ENCODE data around the gene NFATC3.
A peak's percentile ranks its signal among the peaks of the same experiment; 100 is the strongest.

NFATC3 gene

GRCh38 chr16:68194251-68194650, 109.1 kb downstream of the NFATC3 start:
- no peak for DNase-seq (ENCODE audit: extremely low spot score)
- ChIA-PET CTCF (no interaction called here), POLR2A (no interaction called here)
- TF ChIP-seq PKNOX1 (IDR thresholded peaks at IDR 0.05) = no peak
- TF ChIP-seq SUZ12 (IDR thresholded peaks at IDR 0.05) = no peak
- TF ChIP-seq ARNT (IDR thresholded peaks at IDR 0.05) = no peak
- no peak for TF ChIP-seq FOXK2 (IDR thresholded peaks at IDR 0.05)
- no peak for TF ChIP-seq LEF1 (IDR thresholded peaks at IDR 0.05; ENCODE audit: borderline replicate concordance)
- TF ChIP-seq ELF4 (IDR thresholded peaks at IDR 0.05) = no peak
- no peak for TF ChIP-seq CTBP1 (IDR thresholded peaks at IDR 0.05; ENCODE audit: borderline replicate concordance)
- no peak for TF ChIP-seq NFRKB (IDR thresholded peaks at IDR 0.05)
- TF ChIP-seq SP1 (IDR thresholded peaks at IDR 0.05) = no peak
- no peak for TF ChIP-seq TARDBP (IDR thresholded peaks at IDR 0.05)
- TF ChIP-seq L3MBTL2 (conservative IDR thresholded peaks at IDR 0.05) = no peak
- TF ChIP-seq FOXA1 (IDR thresholded peaks at IDR 0.05) = no peak

- TF ChIP-seq CTBP1 (IDR thresholded peaks at IDR 0.05; ENCODE audit: borderline replicate concordance) = no peak
- no peak for TF ChIP-seq NFRKB (IDR thresholded peaks at IDR 0.05)
- POLR2A ChIA-PET = no interaction called here
- CTCF ChIA-PET = no interaction called here
- DNase-seq (ENCODE audit: extremely low spot score) = no peak
These were observed 112.1 kb downstream of the NFATC3 start for GRCh38 chr16:68197250-68197649.

- POLR2A ChIA-PET = interaction anchor here (0.7 to 1.8 kb wide), 2 partner anchors 17 to 116 kb away, joined by 3 to 5 read pairs; no protein-coding TSS in a partner anchor
- CTCF ChIA-PET = interaction anchor here (1.3 to 1.5 kb wide), 2 partner anchors 106 to 107 kb away, joined by 3 to 4 read pairs; no protein-coding TSS in a partner anchor
- TF ChIP-seq PKNOX1 (IDR thresholded peaks at IDR 0.05) = 0 out of 2 replicates have a peak, but pooled peaks have one; percentile 39
- TF ChIP-seq HDGF (IDR thresholded peaks at IDR 0.05; ENCODE audit: borderline replicate concordance) = no peak
These were observed 115.1 kb downstream of the NFATC3 start for GRCh38 chr16:68200088-68200783.

GRCh38 chr16:68202091-68202519, 116.9 kb downstream of the NFATC3 start:
- no peak for TF ChIP-seq ARNT (IDR thresholded peaks at IDR 0.05)
- TF ChIP-seq SUZ12 (IDR thresholded peaks at IDR 0.05) = no peak
- TF ChIP-seq HDGF (IDR thresholded peaks at IDR 0.05; ENCODE audit: borderline replicate concordance) = no peak
- no peak for TF ChIP-seq L3MBTL2 (conservative IDR thresholded peaks at IDR 0.05)
- no peak for TF ChIP-seq LEF1 (IDR thresholded peaks at IDR 0.05; ENCODE audit: borderline replicate concordance)
- TF ChIP-seq SP1 (IDR thresholded peaks at IDR 0.05) = no peak
- TF ChIP-seq ZNF384 (IDR thresholded peaks at IDR 0.05) = no peak
- no peak for TF ChIP-seq NFRKB (IDR thresholded peaks at IDR 0.05)
- no peak for TF ChIP-seq CTBP1 (IDR thresholded peaks at IDR 0.05; ENCODE audit: borderline replicate concordance)
- TF ChIP-seq PKNOX1 (IDR thresholded peaks at IDR 0.05) = no peak
- no peak for TF ChIP-seq FOXA1 (IDR thresholded peaks at IDR 0.05)
- ChIA-PET POLR2A (no interaction called here), CTCF (interaction anchor here (0.6 kb wide), 1 partner anchor 1047 kb away, joined by 3 read pairs; no protein-coding TSS in a partner anchor)
- DNase-seq (ENCODE audit: extremely low spot score) = peak; percentile 10

More at GRCh38 chr16:68200088-68200783, 115.1 kb downstream of the NFATC3 start:
- peak; percentile 15 for DNase-seq (ENCODE audit: extremely low spot score)

- CTCF ChIA-PET = no interaction called here
- no peak for TF ChIP-seq TARDBP (IDR thresholded peaks at IDR 0.05)
- no peak for TF ChIP-seq FOXK2 (IDR thresholded peaks at IDR 0.05)
- no peak for TF ChIP-seq FOXM1 (IDR thresholded peaks at IDR 0.05; ENCODE audit: borderline replicate concordance)
- TF ChIP-seq ELF4 (IDR thresholded peaks at IDR 0.05) = no peak
- TF ChIP-seq L3MBTL2 (conservative IDR thresholded peaks at IDR 0.05) = no peak
- TF ChIP-seq NFRKB (IDR thresholded peaks at IDR 0.05) = no peak
- TF ChIP-seq SUZ12 (IDR thresholded peaks at IDR 0.05) = no peak
- TF ChIP-seq CTBP1 (IDR thresholded peaks at IDR 0.05; ENCODE audit: borderline replicate concordance) = no peak
- no peak for TF ChIP-seq HDGF (IDR thresholded peaks at IDR 0.05; ENCODE audit: borderline replicate concordance)
- no peak for TF ChIP-seq LEF1 (IDR thresholded peaks at IDR 0.05; ENCODE audit: borderline replicate concordance)
- TF ChIP-seq BHLHE40 (IDR thresholded peaks at IDR 0.05; ENCODE audit: borderline replicate concordance) = no peak
- no peak for TF ChIP-seq ARNT (IDR thresholded peaks at IDR 0.05)
- no peak for TF ChIP-seq PKNOX1 (IDR thresholded peaks at IDR 0.05)
- no peak for TF ChIP-seq FOXA1 (IDR thresholded peaks at IDR 0.05)
- no peak for TF ChIP-seq ZNF384 (IDR thresholded peaks at IDR 0.05)
- TF ChIP-seq SP1 (IDR thresholded peaks at IDR 0.05) = no peak
- POLR2A ChIA-PET = interaction anchor here (0.7 kb wide), 1 partner anchor 31 kb away, joined by 3 read pairs; no protein-coding TSS in a partner anchor
- no peak for DNase-seq (ENCODE audit: extremely low spot score)
These were observed 121.1 kb downstream of the NFATC3 start for GRCh38 chr16:68206245-68206644.

- TF ChIP-seq FOXK2 (IDR thresholded peaks at IDR 0.05) (no peak), L3MBTL2 (conservative IDR thresholded peaks at IDR 0.05) (no peak), HDGF (IDR thresholded peaks at IDR 0.05; ENCODE audit: borderline replicate concordance) (no peak), FOXM1 (IDR thresholded peaks at IDR 0.05; ENCODE audit: borderline replicate concordance) (no peak), FOXA1 (IDR thresholded peaks at IDR 0.05) (no peak), ARNT (IDR thresholded peaks at IDR 0.05) (no peak), ELF4 (IDR thresholded peaks at IDR 0.05) (no peak), SP1 (IDR thresholded peaks at IDR 0.05) (no peak), SUZ12 (IDR thresholded peaks at IDR 0.05) (no peak)
- ChIA-PET CTCF (no interaction called here), POLR2A (no interaction called here)
- no peak for DNase-seq (ENCODE audit: extremely low spot score)
These were observed 129.6 kb downstream of the NFATC3 start for GRCh38 chr16:68214726-68215125.

All from HEK293T (cell line).